ENCODE results near the gene GPR108. TPM values are rescaled to one million over a fixed set of nuclear protein-coding genes. Genes with fewer than 3 reads are reported as not detected.
"Not testable (repeated sequence)": the region's sequence is repeated elsewhere in the genome, so short reads cannot be mapped to it uniquely, and the experiment has no call there.

Gene GPR108
- total RNA-seq, 1 experiment from 2014 or later = 41.8 TPM

DNA sequence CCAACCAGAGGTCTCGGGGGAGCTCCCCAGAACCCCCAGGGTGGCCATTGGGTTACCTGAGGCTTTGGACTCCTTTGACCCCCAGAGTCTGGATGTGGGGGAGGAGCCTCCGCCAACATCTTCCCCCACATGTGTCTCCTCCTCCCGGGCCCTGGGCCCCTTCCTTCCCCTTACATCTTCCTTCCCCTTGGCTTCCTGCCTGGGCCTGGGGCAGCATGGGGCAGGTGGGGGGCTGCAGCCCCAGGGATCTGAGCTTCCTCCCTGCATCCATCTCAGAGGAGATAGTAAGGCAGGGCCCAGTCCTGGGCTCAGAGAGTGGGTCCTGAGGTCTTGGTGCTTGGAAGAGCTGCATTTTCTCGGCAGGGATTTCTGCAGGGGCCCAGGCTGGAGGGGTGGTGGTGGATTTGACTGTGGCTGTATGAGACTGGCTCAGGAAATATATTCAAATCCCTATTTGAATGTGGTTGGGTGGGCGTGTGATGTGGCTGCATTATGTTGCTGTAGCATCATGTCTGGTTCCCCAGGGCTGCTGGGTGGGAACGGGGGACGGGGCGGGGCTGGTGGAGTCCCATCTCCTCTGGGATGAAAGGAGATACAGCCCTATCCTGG lies 36.0 kb upstream of the GPR108 start:
- Histone ChIP-seq H3K4me2 (ENCODE audit: low read depth, low read length, poor library complexity, severe bottlenecking) (peak overlapping the region; percentile 93), H3K36me3 (ENCODE audit: insufficient read depth, low read length) (peaks cover 7% of the 10 kb centered on the region), H3K4me3 (ENCODE audit: low read length) (peak overlapping the region; percentile 89), H3K9me3 (ENCODE audit: low read length) (no peaks in the 10 kb centered on the region), H3K27me3 (ENCODE audit: low read length) (no peaks in the 10 kb centered on the region), H3K27ac (ENCODE audit: low read length) (peak overlapping the region; percentile 96), H3K9ac (ENCODE audit: low read length) (peak overlapping the region; percentile 95), H2AFZ (ENCODE audit: low read length) (no peak overlapping the region), H3K4me1 (ENCODE audit: low read length) (peaks cover 38% of the 10 kb centered on the region), H3K9me2 (replicated peaks; ENCODE audit: insufficient read depth, low read length) (no peaks in the 10 kb centered on the region), H4K20me1 (ENCODE audit: insufficient read depth, low read depth, low read length) (peaks cover 23% of the 10 kb centered on the region; the same call in 1 of the 2 replicates), H3K79me2 (ENCODE audit: low read length) (peaks cover 52% of the 10 kb centered on the region)
- DNase-seq = peak; percentile 96

DNA sequence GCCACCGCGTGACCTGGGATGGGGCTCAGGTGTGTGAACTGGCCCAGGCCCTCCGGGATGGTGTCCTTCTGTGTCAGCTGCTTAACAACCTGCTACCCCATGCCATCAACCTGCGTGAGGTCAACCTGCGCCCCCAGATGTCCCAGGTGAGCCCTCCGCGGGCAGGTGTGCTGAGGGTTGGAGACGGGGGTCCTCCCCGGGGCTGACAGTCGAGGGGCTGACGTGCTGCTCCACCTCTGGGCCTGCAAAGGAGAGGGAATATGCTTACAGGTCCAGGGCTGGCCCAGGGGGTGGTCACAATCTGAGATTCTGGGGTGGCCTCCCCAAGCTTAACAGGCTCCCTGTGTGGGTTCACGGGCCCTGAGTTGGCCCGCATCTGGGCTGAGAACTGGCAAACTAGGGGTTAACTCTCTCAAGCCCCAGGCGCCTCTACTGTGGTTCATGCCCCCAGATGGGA lies 35.5 kb upstream of the GPR108 start:
- Histone ChIP-seq H3K79me2 (ENCODE audit: low read length) (peaks cover 47% of the 10 kb centered on the region), H3K9me2 (replicated peaks; ENCODE audit: insufficient read depth, low read length) (no peaks in the 10 kb centered on the region), H3K36me3 (ENCODE audit: insufficient read depth, low read length) (peaks cover 7% of the 10 kb centered on the region), H3K27me3 (ENCODE audit: low read length) (no peaks in the 10 kb centered on the region), H3K4me2 (ENCODE audit: low read depth, low read length, poor library complexity, severe bottlenecking) (peak overlapping the region; percentile 93), H3K27ac (ENCODE audit: low read length) (peak overlapping the region; percentile 96), H2AFZ (ENCODE audit: low read length) (no peak overlapping the region), H3K9ac (ENCODE audit: low read length) (peak overlapping the region; percentile 95), H3K9me3 (ENCODE audit: low read length) (no peaks in the 10 kb centered on the region), H3K4me1 (ENCODE audit: low read length) (peaks cover 36% of the 10 kb centered on the region), H4K20me1 (ENCODE audit: insufficient read depth, low read depth, low read length) (peaks cover 18% of the 10 kb centered on the region; the same call in 1 of the 2 replicates), H3K4me3 (ENCODE audit: low read length) (peak overlapping the region; percentile 89)
- no peak for DNase-seq

DNA sequence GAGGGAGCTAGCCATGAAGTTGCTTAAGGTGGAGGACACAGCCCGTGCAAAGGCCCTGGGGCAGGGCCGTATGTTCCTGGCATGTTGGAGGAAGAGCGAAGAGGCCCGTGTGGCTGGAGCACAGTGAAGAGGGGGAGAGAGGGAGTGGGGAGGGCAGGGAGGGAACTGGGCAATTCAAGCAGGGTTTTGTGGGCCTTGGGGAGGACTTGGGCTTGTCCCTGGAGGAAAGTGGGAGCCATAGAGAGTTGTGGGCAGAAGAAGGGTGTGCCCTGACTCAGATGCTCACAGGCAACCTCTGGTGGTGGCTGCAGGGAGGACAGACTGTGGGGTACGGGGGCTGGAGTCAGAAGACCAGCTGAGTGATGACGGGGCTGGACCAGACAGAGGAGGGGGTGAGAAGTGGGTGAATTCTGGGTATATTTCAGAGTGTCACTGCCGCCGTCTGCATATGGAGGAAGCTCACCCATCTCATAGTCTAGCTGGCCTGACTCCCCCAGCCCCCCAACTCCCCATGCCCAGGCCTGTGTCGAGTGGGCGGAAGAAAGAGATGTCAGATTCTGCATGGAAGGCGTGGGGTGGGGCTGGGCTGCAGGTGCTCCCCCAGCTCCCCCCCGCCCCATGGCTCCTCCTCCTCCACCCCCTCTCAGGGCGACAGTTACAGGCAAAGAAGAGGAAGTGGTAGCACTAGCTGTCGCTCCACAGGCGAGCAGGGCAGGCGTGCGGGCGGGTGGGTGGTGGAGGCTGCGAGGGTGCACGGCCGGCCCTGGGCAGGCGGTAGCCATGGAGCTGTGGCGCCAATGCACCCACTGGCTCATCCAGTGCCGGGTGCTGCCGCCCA lies 34.9 kb upstream of the GPR108 start, which contains the start of gene VAV1:
Gene VAV1, plus strand, starts transcription at position 681 of the 838 bp plus-strand sequence. Its CDS starts 100 bp downstream, at position 781.
- H4K20me1 ChIP-seq (ENCODE audit: insufficient read depth, low read depth, low read length) = peaks cover 15% of the 10 kb centered on the region; the same call in 1 of the 2 replicates
- no peaks in the 10 kb centered on the region for H3K9me3 ChIP-seq (ENCODE audit: low read length)
- no peak within 1 kb of the TSS for H2AFZ ChIP-seq (ENCODE audit: low read length)
- peak within 1 kb of the TSS; percentile 93 for H3K4me2 ChIP-seq (ENCODE audit: low read depth, low read length, poor library complexity, severe bottlenecking)
- H3K4me3 ChIP-seq (ENCODE audit: low read length) = peak within 1 kb of the TSS; percentile 89
- H3K27ac ChIP-seq (ENCODE audit: low read length) = peak within 1 kb of the TSS; percentile 96
- peaks cover 36% of the 10 kb centered on the region for H3K4me1 ChIP-seq (ENCODE audit: low read length)
- H3K9ac ChIP-seq (ENCODE audit: low read length) = peak within 1 kb of the TSS; percentile 95
- peak; percentile 95 for DNase-seq
- H3K27me3 ChIP-seq (ENCODE audit: low read length) = no peaks in the 10 kb centered on the region
- no peaks in the 10 kb centered on the region for H3K9me2 ChIP-seq (replicated peaks; ENCODE audit: insufficient read depth, low read length)
- H3K79me2 ChIP-seq (ENCODE audit: low read length) = peaks cover 40% of the 10 kb centered on the region
- H3K36me3 ChIP-seq (ENCODE audit: insufficient read depth, low read length) = peaks cover 7% of the 10 kb centered on the region

GRCh38 chr19:6771648-6772027 lies 34.3 kb upstream of the GPR108 start:
- not testable (repeated sequence) for H3K27ac ChIP-seq (ENCODE audit: low read length); H3K4me3 ChIP-seq (ENCODE audit: low read length); H3K9me2 ChIP-seq (replicated peaks; ENCODE audit: insufficient read depth, low read length); DNase-seq; H2AFZ ChIP-seq (ENCODE audit: low read length); H3K9me3 ChIP-seq (ENCODE audit: low read length); H3K36me3 ChIP-seq (ENCODE audit: insufficient read depth, low read length); H3K27me3 ChIP-seq (ENCODE audit: low read length); H3K9ac ChIP-seq (ENCODE audit: low read length); H3K4me2 ChIP-seq (ENCODE audit: low read depth, low read length, poor library complexity, severe bottlenecking)
- Histone ChIP-seq H3K79me2 (ENCODE audit: low read length) (peaks cover 34% of the 10 kb centered on the region), H3K4me1 (ENCODE audit: low read length) (peaks cover 39% of the 10 kb centered on the region), H4K20me1 (ENCODE audit: insufficient read depth, low read depth, low read length) (peaks cover 11% of the 10 kb centered on the region; the same call in 1 of the 2 replicates)

DNA sequence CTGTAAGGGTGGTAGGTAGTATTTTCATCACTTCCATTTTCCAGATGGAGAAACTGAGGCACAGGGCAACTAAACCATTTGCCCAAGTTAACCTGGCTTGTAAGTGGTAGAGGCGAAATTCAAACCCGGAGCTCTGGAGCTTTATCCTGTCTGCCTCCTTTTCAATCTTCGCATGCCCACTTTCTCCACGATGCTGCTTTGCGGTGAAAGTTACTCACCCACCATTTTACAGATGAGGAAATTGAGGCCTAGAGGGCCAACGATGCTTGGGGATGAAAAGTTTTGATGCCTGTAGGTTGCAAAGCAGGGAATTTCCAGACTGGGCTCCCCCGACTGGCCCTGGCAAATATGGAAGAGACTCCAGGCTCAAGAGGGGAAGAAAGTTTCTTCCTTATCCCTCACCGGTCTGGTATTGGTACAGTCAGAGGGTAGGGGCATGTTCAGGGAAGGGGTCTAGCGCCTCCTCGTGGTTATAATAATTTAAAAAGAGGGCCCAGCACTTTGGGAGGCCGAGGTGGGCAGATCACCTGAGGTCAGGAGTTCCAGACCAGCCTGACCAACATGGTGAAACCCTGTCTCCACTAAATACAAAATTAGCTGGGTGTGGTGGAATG lies 31.7 kb upstream of the GPR108 start:
- no peak overlapping the region for H3K4me3 ChIP-seq (ENCODE audit: low read length)
- peaks cover 11% of the 10 kb centered on the region for H3K79me2 ChIP-seq (ENCODE audit: low read length)
- H3K27ac ChIP-seq (ENCODE audit: low read length) = no peak overlapping the region
- H4K20me1 ChIP-seq (ENCODE audit: insufficient read depth, low read depth, low read length) = no peaks in the 10 kb centered on the region
- no peak overlapping the region for H3K9ac ChIP-seq (ENCODE audit: low read length)
- peak; percentile 82 for DNase-seq
- no peaks in the 10 kb centered on the region for H3K36me3 ChIP-seq (ENCODE audit: insufficient read depth, low read length)
- H3K27me3 ChIP-seq (ENCODE audit: low read length) = no peaks in the 10 kb centered on the region
- no peaks in the 10 kb centered on the region for H3K9me3 ChIP-seq (ENCODE audit: low read length)
- no peak overlapping the region for H2AFZ ChIP-seq (ENCODE audit: low read length)
- H3K4me1 ChIP-seq (ENCODE audit: low read length) = peaks cover 36% of the 10 kb centered on the region
- no peak overlapping the region for H3K4me2 ChIP-seq (ENCODE audit: low read depth, low read length, poor library complexity, severe bottlenecking)
- no peaks in the 10 kb centered on the region for H3K9me2 ChIP-seq (replicated peaks; ENCODE audit: insufficient read depth, low read length)

GRCh38 chr19:6768236-6768785 lies 30.9 kb upstream of the GPR108 start:
- no peak overlapping the region for H3K9ac ChIP-seq (ENCODE audit: low read length)
- H3K27me3 ChIP-seq (ENCODE audit: low read length) = no peaks in the 10 kb centered on the region
- H3K36me3 ChIP-seq (ENCODE audit: insufficient read depth, low read length) = no peaks in the 10 kb centered on the region
- H2AFZ ChIP-seq (ENCODE audit: low read length) = peak overlapping the region; percentile 15; the same call in 1 of the 2 replicates
- H3K9me2 ChIP-seq (replicated peaks; ENCODE audit: insufficient read depth, low read length) = no peaks in the 10 kb centered on the region
- no peak for DNase-seq
- H3K9me3 ChIP-seq (ENCODE audit: low read length) = no peaks in the 10 kb centered on the region
- peaks cover 33% of the 10 kb centered on the region for H3K4me1 ChIP-seq (ENCODE audit: low read length)
- no peak overlapping the region for H3K27ac ChIP-seq (ENCODE audit: low read length)
- H4K20me1 ChIP-seq (ENCODE audit: insufficient read depth, low read depth, low read length) = no peaks in the 10 kb centered on the region
- peak overlapping the region; percentile 95 for H3K4me2 ChIP-seq (ENCODE audit: low read depth, low read length, poor library complexity, severe bottlenecking)
- peak overlapping the region; percentile 78 for H3K4me3 ChIP-seq (ENCODE audit: low read length)
- H3K79me2 ChIP-seq (ENCODE audit: low read length) = peaks cover 5% of the 10 kb centered on the region; the same call in 1 of the 2 replicates

- no peaks in the 10 kb centered on the region for H3K79me2 ChIP-seq (ENCODE audit: low read length)
- no peaks in the 10 kb centered on the region for H4K20me1 ChIP-seq (ENCODE audit: insufficient read depth, low read depth, low read length)
- peak within 1 kb of the TSS; percentile 78 for H3K4me3 ChIP-seq (ENCODE audit: low read length)
- DNase-seq = peak; percentile 98
- H3K4me2 ChIP-seq (ENCODE audit: low read depth, low read length, poor library complexity, severe bottlenecking) = peak within 1 kb of the TSS; percentile 95
- H3K36me3 ChIP-seq (ENCODE audit: insufficient read depth, low read length) = no peaks in the 10 kb centered on the region
- H3K9ac ChIP-seq (ENCODE audit: low read length) = peak within 1 kb of the TSS; percentile 74
- no peaks in the 10 kb centered on the region for H3K27me3 ChIP-seq (ENCODE audit: low read length)
- H3K9me2 ChIP-seq (replicated peaks; ENCODE audit: insufficient read depth, low read length) = no peaks in the 10 kb centered on the region
- H2AFZ ChIP-seq (ENCODE audit: low read length) = peak within 1 kb of the TSS; percentile 95
- no peaks in the 10 kb centered on the region for H3K9me3 ChIP-seq (ENCODE audit: low read length)
- peaks cover 30% of the 10 kb centered on the region for H3K4me1 ChIP-seq (ENCODE audit: low read length)
- no peak within 1 kb of the TSS for H3K27ac ChIP-seq (ENCODE audit: low read length)
Observed at GRCh38 chr19:6767357-6768235, 30.2 kb upstream of the GPR108 start, which contains the start of gene SH2D3A. Gene SH2D3A, minus strand, starts transcription at chr19:6767435. Its CDS starts 3,687 bp downstream, at chr19:6763748.
